ENCODE data around the gene ARHGAP27. TPM values are rescaled to one million over a fixed set of nuclear protein-coding genes. Genes with fewer than 3 reads are reported as not detected.

Gene ARHGAP27
- total RNA-seq, 1 donor from 2014 or later, result 15.1 TPM

DNA sequence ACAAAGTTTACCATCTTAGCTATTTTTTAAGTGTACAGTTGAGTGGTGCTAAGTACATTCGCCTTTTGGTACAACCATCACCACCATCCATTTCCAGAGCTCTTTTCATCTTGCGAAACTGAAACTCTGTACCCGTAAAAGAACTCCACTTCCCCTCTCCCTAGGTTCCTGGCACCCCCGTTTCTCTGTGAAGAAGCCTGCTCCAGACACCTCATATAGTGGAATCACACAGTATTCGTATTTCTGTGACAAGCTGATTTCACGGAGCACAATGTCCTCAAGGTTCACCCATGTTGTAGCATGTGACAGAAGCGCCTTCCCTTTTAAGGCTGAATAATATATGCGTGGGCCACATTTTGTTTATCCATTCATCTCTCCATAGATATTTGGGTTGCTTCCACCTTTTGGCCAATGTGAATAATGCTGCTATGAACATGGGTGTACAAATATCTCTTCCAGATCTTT lies 61.7 kb downstream of the ARHGAP27 start:
- Histone ChIP-seq H3K27me3 (ENCODE audit: low read depth) (no peaks in the 10 kb centered on the region), H3K4me1 (peaks cover 38% of the 10 kb centered on the region), H3K9me3 (replicated peaks) (no peaks in the 10 kb centered on the region), H3K27ac (replicated peaks) (peak overlapping the region; percentile 86), H3K36me3 (no peaks in the 10 kb centered on the region), H3K4me3 (no peak overlapping the region)
- TF ChIP-seq CTCF (IDR thresholded peaks at IDR 0.05; ENCODE audit: borderline replicate concordance), result no peak
- DNase-seq, result no peak
- intact Hi-C loops (cut with micrococcal nuclease), result no loop called here

- no peak for TF ChIP-seq CTCF (IDR thresholded peaks at IDR 0.05; ENCODE audit: borderline replicate concordance)
- intact Hi-C loops (cut with micrococcal nuclease), result no loop called here
Measured at GRCh38 chr17:45369421-45369820, 63.2 kb downstream of the ARHGAP27 start.

DNA sequence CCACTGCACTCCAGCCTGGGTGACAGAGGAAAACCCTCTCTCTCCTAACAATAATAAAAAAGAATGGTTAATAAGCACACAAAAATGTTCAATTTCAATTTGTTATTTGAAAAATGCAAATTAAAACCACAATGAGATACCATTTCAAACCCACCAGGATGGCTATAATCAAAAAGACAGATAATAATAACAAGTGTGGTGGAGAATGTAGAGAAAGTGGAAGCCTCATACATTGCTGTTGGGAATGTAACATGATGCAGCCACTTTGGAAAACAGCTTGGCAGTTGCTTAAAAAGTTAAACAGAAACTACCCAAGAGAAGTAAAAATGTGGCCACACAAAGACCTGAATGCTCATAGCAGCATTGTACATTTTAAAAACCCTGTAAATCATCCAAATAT lies 64.0 kb downstream of the ARHGAP27 start:
- no peak for TF ChIP-seq CTCF (IDR thresholded peaks at IDR 0.05; ENCODE audit: borderline replicate concordance)
- Histone ChIP-seq H3K27ac (replicated peaks) (no peak overlapping the region), H3K9me3 (replicated peaks) (no peaks in the 10 kb centered on the region), H3K4me1 (peaks cover 37% of the 10 kb centered on the region), H3K4me3 (no peak overlapping the region), H3K36me3 (no peaks in the 10 kb centered on the region), H3K27me3 (ENCODE audit: low read depth) (no peaks in the 10 kb centered on the region)
- intact Hi-C loops (cut with micrococcal nuclease), result no loop called here
- no peak for DNase-seq

More at GRCh38 chr17:45369421-45369820, 63.2 kb downstream of the ARHGAP27 start:
- H3K36me3 ChIP-seq, result no peaks in the 10 kb centered on the region
- H3K27ac ChIP-seq (replicated peaks), result no peak overlapping the region
- peaks cover 38% of the 10 kb centered on the region for H3K4me1 ChIP-seq
- H3K4me3 ChIP-seq, result no peak overlapping the region
- no peak for DNase-seq
- no peaks in the 10 kb centered on the region for H3K9me3 ChIP-seq (replicated peaks)
- H3K27me3 ChIP-seq (ENCODE audit: low read depth), result no peaks in the 10 kb centered on the region

DNA sequence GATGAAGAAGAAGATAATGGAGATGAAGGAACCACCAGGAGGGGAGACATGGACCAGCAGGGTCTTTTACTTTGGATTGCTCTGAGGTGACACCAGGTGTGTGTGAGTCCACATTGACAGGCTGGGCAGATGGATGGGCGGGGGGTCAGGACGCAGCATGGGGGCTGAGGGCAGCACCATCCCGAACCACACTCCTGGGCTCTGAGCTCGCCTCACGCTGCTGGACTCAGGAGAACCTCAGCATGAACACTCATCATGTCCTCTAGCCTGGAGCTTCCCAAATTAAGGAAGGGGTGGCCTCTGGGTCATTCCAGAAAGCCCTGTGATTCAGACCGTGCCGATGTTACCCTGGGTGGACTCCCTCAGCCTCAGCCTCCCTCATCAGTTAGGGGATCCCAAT lies 65.5 kb downstream of the ARHGAP27 start:
- no peak for TF ChIP-seq CTCF (IDR thresholded peaks at IDR 0.05; ENCODE audit: borderline replicate concordance)
- Histone ChIP-seq H3K27me3 (ENCODE audit: low read depth) (no peaks in the 10 kb centered on the region), H3K4me1 (peaks cover 26% of the 10 kb centered on the region), H3K36me3 (no peaks in the 10 kb centered on the region), H3K9me3 (replicated peaks) (no peaks in the 10 kb centered on the region), H3K27ac (replicated peaks) (no peak overlapping the region), H3K4me3 (no peak overlapping the region)
- no peak for DNase-seq
- intact Hi-C loops (cut with micrococcal nuclease), result no loop called here

DNA sequence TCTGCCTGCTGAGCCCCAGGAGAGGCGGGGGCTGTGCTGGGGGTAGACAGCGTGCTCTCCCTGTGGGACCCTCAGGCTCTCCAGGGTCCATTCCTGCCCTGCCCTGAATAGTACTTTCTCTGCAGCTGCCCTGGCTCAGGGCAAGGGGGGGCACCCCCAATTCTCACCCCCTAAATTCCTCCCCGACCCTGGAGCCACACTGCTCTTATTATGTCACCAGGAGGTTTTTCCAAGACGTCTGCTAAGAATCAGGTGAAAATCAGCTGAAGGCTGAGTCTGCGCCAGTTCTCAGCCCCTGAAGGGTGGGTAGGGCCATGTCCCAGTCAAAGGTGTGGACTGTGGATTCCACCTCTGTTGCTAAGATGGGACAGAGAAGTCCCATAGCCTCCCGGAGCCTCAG lies 66.0 kb downstream of the ARHGAP27 start:
- H3K9me3 ChIP-seq (replicated peaks), result no peaks in the 10 kb centered on the region
- peaks cover 21% of the 10 kb centered on the region for H3K4me1 ChIP-seq
- DNase-seq, result no peak
- H3K36me3 ChIP-seq, result no peaks in the 10 kb centered on the region
- TF ChIP-seq CTCF (IDR thresholded peaks at IDR 0.05; ENCODE audit: borderline replicate concordance), result no peak
- H3K27me3 ChIP-seq (ENCODE audit: low read depth), result no peaks in the 10 kb centered on the region
- no peak overlapping the region for H3K4me3 ChIP-seq
- intact Hi-C loops (cut with micrococcal nuclease), result no loop called here
- no peak overlapping the region for H3K27ac ChIP-seq (replicated peaks)

DNA sequence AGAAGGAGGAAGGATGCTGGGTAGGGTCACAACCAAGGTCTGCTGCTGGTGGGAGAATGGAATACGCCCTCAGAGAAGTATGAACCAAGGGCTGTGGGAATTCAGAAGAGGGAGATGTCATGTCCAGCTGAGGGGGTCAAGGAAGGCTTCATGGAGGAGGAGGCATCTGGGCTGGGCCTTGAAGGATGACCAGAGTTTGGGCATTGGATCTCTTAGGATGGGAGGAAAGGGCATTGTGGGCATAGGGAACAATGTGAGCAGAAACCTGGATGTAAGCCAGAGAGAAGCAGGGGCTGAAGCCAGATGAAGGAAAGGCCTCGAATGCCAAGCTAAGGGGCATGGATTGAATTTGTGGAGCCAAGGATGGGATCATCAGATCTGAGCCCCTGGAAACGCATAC lies 66.6 kb downstream of the ARHGAP27 start:
- no peak overlapping the region for H3K27ac ChIP-seq (replicated peaks)
- no peaks in the 10 kb centered on the region for H3K27me3 ChIP-seq (ENCODE audit: low read depth)
- intact Hi-C loops (cut with micrococcal nuclease), result no loop called here
- no peaks in the 10 kb centered on the region for H3K36me3 ChIP-seq
- DNase-seq, result no peak
- no peak overlapping the region for H3K4me3 ChIP-seq
- TF ChIP-seq CTCF (IDR thresholded peaks at IDR 0.05; ENCODE audit: borderline replicate concordance), result no peak
- H3K4me1 ChIP-seq, result peaks cover 14% of the 10 kb centered on the region
- no peaks in the 10 kb centered on the region for H3K9me3 ChIP-seq (replicated peaks)

Data from left ventricle myocardium inferior (tissue), 1 donor.